GM04503 (cell line): ENCODE measurements around the gene DHX9.

ENCODE experiments used
- DNase-seq: peaks from one replicate; pipeline ENCODE4 v3.0.0-alpha.2; 2012; ENCODE audit warnings: low read depth

The DHX9 gene

GRCh38 chr1:182841368-182841988 is 2.3 kb downstream of the DHX9 start:
- no peak for DNase-seq

GRCh38 chr1:182842265-182842664 is 3.1 kb downstream of the DHX9 start:
- DNase-seq, result no peak

GRCh38 chr1:182845379-182845778 is 6.2 kb downstream of the DHX9 start:
- no peak for DNase-seq

- DNase-seq, result no peak
These were observed 6.7 kb downstream of the DHX9 start for GRCh38 chr1:182845894-182846293.

GRCh38 chr1:182847105-182847504 is 8.0 kb downstream of the DHX9 start:
- DNase-seq, result no peak

- DNase-seq, result no peak
These were observed 9.6 kb downstream of the DHX9 start for GRCh38 chr1:182848736-182849135.

- DNase-seq, result no peak
These were observed 11.2 kb downstream of the DHX9 start for GRCh38 chr1:182850319-182850718.

GRCh38 chr1:182851825-182852224 is 12.7 kb downstream of the DHX9 start:
- no peak for DNase-seq

GRCh38 chr1:182855911-182856310 is 16.8 kb downstream of the DHX9 start:
- DNase-seq, result no peak

- DNase-seq, result no peak
These were observed 18.1 kb downstream of the DHX9 start for GRCh38 chr1:182857212-182857611.

GRCh38 chr1:182860658-182861057 is 21.5 kb downstream of the DHX9 start:
- DNase-seq, result no peak

GRCh38 chr1:182861994-182862393 is 22.8 kb downstream of the DHX9 start:
- DNase-seq, result no peak

GRCh38 chr1:182862827-182863226 is 23.7 kb downstream of the DHX9 start:
- no peak for DNase-seq

- DNase-seq, result no peak
These were observed 24.8 kb downstream of the DHX9 start for GRCh38 chr1:182863940-182864339.

- DNase-seq, result no peak
These were observed 28.7 kb downstream of the DHX9 start for GRCh38 chr1:182867861-182868260.

GRCh38 chr1:182869241-182869666 is 30.1 kb downstream of the DHX9 start:
- DNase-seq, result no peak

GRCh38 chr1:182872881-182873280 is 33.7 kb downstream of the DHX9 start:
- DNase-seq, result no peak

GRCh38 chr1:182875889-182876288 is 36.7 kb downstream of the DHX9 start:
- no peak for DNase-seq

GRCh38 chr1:182877331-182877730 is 38.2 kb downstream of the DHX9 start:
- DNase-seq, result no peak

- DNase-seq, result no peak
These were observed 38.7 kb downstream of the DHX9 start for GRCh38 chr1:182877842-182878241.

GRCh38 chr1:182884872-182885271 is 45.7 kb downstream of the DHX9 start:
- DNase-seq, result no peak

- DNase-seq, result no peak
These were observed 46.4 kb downstream of the DHX9 start for GRCh38 chr1:182885591-182885990.

GRCh38 chr1:182886985-182887384 is 47.8 kb downstream of the DHX9 start:
- no peak for DNase-seq

GRCh38 chr1:182888736-182889531 is 49.8 kb downstream of the DHX9 start:
- peak; percentile 21 for DNase-seq
